Right hindlimb (tissue), 1 donor: ENCODE data around the gene ATG2A.
A peak's percentile ranks its signal among the peaks of the same experiment; 100 is the strongest.

Experiments
- DNase-seq: peaks from one replicate; pipeline ENCODE4 v3.0.0-alpha.2; 2018

The ATG2A gene

DNA sequence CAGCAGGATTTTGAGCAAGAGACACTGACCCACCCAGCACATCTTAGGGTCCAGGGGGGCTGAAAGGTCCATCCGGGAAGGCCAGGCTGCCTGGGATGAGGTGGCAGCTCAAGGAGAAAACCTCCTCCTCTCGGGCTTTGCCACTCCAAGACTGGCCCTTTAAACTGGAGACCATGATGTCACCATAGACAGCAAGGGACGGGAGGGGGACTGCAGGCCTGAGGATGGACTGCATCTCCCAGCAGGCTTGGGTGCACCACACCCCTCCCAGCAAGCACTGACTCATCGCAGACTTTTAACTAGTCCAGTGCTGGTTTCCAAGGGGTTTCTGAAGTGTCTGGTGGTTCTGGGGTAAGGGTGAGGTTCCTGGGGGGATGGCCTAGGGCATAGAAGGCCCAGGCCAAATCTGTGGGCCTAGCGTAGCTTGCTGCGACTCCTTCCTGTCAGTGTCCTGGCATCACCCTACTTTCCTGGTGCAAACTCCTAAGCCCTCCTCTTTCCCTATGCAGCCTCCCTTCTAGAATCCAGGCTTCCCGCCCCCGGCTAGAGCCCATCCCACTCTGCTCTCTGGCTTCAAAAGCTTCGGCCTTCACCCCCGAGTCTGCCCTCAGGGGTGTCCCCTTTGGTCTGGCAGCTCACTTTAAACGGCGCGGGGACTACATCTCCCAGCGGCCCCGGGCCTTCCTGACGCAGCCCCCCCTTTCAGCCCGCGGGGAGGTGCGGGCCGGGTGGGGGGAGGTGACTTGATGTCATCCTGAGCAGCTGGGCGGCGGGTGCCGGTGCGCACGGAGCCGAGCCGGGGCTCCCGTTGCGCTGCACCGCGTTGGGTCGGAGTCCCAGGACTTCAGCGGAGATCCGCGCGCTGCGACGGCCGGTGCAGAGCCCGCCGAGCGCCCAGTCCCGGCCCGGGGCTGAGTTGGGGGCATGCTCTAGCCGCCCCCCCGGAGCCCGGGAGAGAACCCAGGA is 7.2 kb upstream of the ATG2A start, which contains the start of gene PPP2R5B:
TSS of gene PPP2R5B (plus strand) at position 746 of the 966 bp plus-strand sequence. CDS start 1,046 bp downstream, outside the sequence.
- peak; percentile 95 for DNase-seq

DNA sequence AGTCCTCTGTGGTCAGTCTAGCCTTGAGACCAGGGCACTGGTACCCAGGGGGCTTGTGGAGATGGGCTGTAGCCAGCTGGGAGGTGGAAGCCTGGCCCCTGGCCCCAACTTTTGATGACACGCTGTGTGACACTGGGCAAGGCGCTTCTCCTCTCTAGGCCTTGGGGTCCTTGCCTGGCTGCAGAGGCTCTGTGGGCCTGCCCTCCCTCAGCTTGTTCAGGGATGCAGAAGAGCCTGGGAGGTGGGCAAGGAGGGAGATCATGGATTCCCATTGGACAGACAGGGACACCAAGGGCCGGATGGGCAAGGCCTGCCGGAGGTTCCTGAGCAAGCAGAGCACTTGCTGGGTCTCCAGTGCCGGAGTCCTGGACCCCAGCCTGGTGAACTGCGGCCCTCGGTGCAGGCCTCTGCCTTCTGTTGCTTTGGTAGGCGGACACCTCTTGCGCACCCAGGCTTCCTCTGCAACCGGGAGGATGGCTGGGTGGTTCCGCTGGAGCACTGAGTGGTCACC is 6.2 kb upstream of the ATG2A start:
- peak; percentile 25 for DNase-seq

DNA sequence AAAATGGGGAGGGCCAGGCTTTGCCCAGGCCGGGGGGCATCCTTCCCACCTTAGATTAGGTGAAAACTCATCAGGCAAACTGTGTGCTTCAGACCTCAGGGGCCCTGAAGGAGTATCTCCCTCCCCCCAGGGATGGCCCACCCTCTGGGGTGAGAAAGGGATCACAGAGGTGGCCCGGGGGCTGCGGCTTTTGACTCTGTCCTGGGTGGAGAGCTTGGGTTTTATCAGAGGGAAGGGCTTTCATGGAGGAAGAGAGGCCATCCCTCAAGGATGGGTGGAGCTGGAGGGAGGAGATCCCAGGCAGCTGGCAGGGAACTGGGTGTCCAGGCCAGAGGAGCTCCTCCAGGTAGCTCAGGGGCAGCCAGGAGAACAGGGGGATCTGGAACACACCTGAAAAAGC is 4.4 kb upstream of the ATG2A start:
- no peak for DNase-seq

DNA sequence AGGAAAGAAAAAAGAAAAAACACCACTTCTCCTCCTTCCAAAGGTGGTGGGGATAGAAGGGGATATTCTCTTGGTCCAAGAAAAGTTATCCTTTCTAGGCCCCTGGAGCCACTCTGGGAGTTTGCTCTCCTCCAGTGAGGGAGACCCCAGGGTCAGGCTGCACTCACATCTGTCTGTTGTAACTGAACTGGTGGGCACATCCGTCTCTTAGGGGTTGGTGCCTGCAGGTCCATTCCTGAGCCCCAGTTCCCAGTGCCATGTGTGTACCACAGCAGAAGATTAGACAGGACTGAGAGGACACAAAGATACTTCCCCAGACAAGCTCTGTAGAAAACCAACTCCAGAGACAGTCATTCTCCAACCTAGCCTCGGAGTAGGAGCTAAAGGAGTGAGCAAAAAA is 3.1 kb upstream of the ATG2A start:
- DNase-seq: no peak

DNA sequence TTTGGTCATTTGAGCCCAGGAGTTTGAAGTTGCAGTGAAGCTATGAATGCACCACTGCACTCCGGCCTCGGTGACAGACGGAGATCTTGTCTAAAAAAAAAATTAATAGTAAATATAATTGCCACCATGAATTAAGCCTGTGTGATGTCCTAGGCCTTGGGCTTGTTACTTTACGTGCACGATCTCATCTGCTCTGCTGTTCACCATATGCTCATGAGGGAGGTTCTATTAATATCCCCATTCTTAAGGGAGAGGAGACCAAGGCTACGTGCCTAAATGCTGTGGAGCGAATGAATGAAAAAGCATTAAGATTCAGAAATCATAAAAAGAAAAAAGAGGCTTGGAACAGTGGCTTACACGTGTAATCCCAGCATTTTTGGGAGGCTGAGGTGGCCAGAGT is 2.6 kb upstream of the ATG2A start:
- no peak for DNase-seq

DNA sequence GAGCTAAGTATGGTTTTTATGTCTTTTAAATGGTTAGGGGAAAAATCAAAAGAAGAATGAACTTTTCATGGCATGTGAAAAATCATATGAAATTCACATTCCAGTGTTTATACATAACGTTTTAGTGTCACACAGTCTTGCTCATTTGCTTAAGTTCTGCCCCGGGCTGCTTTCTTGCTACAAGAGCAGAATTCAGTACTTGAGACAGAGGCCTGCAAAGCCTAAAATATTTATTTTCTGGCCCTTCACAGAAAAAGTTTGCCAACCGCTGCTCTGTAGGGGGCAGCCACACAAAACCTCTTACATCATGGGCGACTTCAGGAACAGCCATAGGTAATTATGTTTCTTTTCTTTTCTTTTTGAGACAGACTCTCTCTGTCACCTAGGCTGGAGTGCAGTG is 1.0 kb upstream of the ATG2A start:
- DNase-seq: no peak

DNA sequence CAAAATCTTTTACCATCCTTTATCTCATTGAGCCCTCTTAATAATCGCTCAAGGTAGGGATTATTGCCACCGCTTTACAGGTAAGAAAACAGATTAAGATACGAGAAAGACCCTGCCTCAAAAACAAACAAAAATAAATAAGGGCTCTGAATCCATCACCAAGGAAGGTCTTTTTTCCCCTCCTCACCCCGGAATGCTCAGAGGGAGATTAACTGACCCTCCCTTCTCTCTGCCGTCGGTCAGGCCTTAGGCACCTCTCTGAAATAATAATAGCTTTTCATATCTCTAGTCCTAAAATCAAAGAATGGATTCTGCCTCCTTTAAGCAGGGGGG is 620 bp upstream of the ATG2A start:
- no peak for DNase-seq

DNA sequence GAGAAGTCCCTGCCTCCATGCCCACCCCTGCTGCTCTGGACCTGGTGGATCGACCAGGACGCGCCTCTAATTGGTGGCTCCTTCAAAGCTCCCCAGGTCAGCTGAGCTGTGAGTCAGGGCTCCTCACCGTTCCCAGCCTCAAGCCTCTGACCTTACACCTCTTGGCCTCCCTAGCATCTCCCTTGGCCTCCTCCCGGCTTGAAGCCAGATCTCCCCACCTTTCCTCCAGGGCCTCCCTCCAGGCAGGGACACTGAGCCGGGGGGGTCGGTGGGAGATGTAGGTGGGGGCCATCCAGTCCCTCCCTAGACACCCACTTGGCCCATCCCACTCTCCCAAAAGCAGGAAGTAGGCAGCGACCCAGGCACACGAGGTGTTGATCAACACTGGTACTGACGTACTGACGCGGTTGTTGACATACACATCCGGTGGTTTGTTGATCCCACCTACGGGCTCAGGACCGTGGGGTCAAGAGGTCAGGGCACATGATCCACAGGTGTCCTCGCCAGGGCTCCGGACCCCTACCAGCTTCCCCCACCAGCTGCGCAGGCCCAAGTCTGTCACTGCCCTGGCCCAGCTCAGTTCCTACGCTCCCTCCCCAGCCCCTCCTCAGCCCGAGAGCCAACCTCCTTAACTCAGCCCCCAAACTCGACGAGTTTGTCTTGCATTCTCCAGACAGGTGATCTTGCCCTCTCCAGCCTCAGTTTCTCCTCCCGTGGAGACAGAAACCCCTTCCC is 802 bp downstream of the ATG2A start:
- DNase-seq: no peak

DNA sequence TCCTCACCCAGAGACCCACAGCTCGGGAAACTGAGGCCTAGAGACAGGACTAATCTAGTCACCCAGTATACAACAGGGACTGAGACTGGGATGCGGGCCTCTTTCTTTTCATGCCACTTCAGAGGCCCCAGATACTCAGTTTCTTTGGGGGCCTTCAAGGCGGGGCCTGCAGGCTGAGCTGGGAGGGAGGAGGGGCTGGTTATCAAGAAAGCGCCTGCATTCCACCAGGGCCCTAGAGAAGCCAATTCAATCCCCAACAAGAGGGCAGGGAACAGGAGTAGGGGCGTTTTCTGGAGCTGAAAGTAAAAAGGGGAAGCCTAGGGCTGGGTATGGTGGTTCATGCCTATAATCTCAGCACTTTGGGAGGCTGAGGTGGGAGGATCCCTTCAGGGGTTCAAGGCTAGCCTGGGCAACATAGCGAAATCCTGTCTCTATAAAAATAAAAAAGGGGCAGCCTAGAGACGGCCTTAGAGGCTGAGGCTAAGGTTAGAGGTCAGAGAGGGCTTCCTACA is 1.6 kb downstream of the ATG2A start:
- no peak for DNase-seq

DNA sequence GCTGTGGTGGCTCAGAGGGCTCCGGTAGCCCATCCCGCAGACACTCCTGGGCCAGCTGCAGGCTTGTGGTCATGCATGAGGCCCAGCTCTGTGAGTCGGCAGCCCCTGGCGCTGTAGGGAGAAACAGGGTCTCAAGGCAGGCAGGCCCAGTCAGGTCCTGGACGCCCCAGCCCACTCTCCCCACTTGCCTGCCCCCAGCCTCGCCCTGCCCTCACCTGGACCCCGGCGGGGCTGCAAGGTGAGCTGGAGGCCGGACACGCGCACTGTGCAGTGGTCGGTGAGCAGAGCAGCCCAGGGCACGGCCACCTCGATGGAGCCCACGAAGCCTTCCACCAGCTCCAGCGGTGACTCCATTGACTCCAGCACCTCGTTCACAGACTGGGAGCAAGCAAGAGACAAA is 2.9 kb downstream of the ATG2A start:
- no peak for DNase-seq

DNA sequence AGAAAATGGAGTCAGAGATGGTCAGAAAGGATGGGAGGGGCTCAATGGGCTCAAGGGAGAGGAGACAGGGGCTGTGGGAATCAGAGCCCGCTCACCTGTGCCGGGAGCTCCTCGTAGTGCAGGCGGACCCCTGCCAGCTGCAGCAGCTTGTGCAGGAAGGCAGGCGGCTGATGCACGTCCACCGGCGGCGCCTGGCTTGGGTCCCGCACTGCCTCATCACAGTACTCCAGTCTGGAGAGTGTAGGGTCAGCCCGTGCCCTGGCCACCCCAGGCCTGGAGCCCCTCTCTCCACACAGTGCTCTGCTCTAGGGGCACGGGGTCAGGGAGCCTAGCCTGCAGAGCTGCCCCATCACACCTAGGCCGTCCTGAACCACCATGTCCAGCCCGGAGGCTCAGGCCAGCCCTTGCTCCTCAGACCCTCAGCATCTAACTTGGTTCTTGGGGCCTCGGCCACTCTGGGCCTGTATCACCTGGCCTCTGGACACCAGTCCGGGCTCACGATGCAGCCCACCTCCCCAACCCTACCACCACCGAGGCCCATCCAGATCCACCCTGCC is 3.8 kb downstream of the ATG2A start:
- no peak for DNase-seq

DNA sequence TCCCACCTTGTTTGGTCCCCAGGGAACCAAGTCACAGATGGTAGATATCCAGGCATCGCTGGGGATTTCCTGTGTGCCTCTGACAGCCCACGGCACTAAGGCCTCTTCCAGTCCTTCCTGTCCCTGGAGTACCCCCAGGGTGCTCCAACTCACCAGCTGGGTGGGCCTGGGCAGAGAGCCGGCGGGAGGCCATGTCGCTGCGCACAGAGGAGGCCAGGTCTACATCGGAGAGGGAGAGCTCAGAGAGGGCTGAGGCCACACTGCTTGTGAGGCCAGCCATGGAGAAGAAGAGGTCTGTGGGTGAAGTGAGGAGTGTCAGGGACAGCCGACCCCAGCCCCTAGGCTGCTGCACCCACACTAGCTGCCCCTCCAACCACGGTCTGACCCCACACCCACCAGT is 5.3 kb downstream of the ATG2A start:
- DNase-seq: no peak

DNA sequence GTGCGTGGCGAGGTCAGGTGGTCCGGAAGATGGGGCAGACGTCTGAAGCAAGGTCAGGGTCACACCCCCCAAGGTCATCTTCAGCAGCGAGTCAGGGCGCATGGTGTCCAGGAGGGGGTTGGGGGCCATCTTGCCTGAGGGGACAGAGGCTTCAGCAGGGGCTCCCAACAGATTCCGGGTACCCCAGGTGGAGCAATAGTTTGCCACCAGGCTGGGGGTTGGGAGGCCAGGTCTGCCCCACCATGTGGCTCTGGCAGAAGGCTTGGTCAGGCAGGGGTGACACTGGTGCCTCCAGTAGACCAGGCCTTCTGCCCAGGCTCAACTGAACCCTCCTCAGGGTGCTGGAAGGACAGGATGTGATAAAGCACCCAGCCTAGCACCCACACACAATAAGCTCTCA is 5.9 kb downstream of the ATG2A start:
- DNase-seq: no peak

DNA sequence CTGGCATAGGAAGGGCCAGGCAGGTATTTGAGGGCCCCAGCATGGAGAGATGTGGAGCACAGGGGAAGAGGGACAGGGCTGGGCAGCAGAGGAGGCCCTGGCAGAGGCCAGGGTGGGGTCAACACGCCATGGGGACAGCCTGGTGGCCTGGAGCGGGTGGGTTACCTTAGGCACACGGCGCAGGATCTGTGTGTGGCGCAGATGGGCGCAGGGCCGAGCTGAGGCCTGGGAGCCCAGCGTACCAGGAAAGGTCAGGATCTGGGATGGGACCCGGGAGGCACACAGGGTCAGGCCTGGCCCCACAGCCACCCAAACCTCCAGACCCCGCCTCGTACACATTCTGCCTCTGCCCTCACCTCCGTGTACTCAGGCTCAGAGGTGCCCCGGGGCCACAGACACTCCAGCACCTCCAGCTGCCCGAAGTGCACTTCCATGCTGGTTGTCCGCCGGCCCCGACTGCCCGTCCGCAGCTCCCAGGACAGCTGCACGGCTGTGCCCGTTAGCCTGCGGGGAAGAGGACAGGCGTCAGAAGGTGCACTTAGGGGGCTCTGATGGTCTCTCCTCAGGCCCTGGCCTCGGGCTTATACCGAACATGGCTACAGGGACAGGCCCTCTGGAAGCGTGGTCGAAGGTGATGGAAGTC is 6.4 kb downstream of the ATG2A start:
- no peak for DNase-seq

DNA sequence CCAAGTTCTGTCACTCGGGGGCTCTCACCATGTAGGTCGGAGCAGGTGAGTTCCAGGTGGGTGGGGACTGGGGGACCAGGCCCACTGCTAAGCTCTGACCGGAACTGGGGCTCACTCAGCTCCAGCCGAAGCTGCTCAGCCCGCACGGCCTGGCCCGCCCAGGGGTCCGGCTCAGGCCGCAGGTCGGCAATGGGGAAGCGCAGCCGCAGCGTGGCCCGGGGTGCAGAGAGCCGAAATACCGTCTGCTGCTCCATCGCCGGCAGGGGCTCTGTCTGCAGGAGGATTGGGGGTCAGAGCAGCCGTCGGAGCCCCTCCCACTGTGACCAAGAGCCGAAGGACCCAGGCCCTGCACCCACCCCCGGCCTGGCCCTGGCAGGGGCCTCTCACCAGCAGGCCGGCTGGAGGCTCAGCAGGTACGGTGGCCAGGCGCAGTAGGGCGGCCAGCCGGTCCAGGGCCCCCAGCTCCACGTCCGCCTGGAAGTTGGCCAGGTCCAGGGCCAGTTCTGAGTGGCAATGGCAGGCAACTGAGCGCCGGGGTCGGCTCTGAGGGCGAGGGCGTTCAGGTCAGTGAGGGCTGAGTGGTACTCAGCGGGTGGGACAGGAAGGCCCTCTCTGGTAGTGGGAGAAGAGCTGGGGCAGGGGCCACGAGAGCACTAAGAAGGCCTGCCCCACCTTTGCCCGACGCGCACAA is 7.2 kb downstream of the ATG2A start:
- DNase-seq: no peak

DNA sequence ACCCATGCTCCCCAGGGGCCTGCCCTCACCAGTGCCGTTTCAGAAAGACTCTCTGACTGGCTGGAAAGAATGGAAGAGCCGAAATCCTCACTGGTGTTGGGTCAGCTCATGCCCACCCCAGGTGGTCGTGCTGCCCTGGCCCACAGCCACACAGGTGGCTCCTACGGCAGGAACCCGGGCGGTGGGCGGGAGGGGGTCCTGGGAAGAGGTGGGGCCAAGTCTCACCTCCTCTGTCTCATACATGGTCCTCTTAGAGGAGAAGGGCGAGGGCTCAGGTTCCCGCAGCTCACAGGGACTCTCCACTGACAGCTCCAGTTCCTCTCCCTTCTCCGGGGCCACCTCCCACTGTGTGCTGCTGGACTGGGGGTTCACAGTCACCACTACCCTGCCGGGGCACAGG is 8.2 kb downstream of the ATG2A start:
- no peak for DNase-seq

DNA sequence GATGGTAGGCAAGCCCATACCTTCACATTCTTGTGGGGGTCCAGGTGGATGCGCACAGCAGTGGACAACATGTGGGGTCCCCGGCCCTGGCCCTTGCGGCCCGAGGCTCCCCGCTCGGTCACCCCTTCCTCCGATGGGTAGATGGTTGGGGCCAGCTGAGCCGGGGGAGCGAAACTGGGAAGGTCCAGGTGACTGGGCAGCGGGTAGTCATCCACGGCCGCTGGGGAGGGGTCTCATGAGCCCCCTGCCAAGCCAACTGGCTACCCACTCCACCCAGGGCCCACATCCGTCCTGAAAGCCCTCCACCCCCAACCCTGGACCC is 10.7 kb downstream of the ATG2A start:
- no peak for DNase-seq

DNA sequence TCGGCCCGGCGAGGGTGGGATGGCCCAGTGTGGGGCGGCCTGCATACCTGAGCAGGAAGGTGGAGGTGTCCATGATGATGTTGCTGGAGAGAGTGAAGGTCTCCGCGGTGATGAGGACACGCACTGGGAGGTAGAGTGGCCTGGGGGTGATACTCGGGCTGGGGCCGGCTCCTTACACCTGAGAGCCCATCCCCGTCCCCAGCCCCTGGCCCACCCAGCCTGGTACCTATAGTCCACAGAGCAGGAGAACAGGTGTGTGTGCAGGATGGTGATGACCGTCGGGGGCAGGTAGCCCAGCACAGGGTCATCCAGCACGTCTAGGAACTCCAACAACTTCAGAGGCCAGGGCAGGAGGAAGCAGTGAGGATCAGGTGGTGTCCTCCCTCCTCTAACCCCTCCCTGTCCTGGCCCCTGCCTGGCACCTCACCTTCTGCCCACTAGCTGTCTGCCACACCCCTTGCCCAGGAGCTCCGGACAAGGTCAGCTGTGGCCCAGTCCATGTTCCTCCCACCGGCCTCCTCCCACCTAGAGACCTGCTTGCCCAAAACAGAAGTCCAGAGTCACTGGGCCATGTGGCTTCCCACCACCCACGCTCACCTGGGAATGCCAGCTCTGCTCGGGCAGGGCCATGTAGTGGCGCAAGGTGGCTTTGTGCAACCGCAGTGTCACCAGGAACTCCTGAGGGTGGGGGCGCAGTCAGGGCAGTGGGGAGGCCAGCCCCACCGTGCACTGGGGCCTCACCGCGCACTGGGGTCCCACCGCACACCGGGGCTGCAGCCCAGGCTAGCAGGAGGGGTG is 11.3 kb downstream of the ATG2A start:
- no peak for DNase-seq

DNA sequence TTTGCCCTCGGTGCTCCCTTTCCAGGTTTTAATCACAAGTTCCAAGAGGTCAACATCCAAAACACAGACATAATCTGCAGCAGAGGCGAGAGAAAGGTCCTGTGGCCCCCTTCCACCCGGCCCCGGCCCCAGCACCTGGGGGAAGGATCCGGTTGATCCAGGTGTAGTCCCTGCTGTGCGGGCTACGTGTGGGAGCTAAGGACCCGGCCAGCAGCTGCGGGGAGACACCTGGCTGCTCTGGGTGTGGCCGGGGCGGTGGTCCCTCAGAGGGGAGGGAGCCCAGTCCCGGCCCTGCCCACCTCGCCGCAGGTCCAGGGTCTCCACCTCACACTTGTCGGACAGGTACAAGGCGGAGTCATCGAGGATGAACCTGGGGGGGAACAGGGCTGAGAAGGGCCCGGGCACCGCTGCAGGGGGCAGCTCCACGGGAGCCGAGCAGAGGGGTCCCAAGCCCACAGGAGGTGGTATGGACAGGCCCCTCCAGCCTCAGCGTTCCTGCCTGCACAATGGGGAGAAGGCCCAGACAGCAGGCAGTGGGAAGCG is 13.6 kb downstream of the ATG2A start:
- no peak for DNase-seq

DNA sequence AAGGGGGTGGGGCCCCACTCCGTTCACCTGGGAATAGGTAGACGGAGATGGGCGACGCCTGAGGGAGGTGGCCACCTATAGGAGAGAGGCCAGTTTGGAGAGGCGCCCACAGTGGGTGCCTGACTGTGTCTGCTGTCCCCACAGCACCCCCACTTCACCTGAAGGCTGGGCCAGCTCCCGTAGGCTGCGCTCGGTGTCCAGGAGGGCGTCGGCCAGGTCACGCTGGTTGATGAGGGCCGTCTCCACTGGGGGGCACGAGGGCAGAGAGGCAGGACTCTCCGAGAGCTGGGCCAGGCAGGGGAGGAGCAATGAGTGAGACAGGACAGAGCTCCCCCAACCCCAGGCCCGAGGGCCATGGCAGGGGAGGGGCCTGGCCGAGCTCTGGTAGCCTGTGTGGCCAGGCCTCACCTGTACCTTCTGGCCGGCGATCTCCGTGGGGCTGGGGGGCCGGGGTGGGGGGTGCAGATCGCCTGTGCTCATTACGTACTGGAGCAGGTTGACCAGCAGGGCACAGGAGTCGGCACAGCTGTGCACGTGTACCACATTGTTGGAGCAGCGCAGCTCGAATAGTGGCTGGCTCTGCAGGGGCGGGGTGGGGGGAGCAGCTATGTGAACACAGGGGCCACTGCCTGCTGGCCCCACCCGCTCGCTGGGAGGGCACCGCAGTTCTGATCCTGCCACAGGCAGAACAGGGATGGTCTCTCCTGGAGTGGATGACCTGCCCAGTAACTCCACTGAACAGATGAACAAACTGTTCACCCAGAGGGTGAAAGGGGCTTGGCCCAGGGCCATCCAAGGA is 14.7 kb downstream of the ATG2A start:
- DNase-seq: no peak
